Measurements from ENCODE around the gene PLEKHG5.

Gene PLEKHG5

GRCh38 chr1:6491480-6491962 lies at the start of gene PLEKHG5:
TSS of gene PLEKHG5 (minus strand) at chr1:6491667. CDS start at chr1:6477571, 14,096 bp downstream.
- DNase-seq (ENCODE audit: low spot score) = no peak

- no peak for DNase-seq (ENCODE audit: low spot score)
These were observed 47.5 kb upstream of the PLEKHG5 start for GRCh38 chr1:6538956-6539355.

- DNase-seq (ENCODE audit: low spot score) = no peak
These were observed 44.8 kb upstream of the PLEKHG5 start for GRCh38 chr1:6536291-6536690.

GRCh38 chr1:6535214-6535613 lies 43.7 kb upstream of the PLEKHG5 start:
- DNase-seq (ENCODE audit: low spot score) = no peak

- DNase-seq (ENCODE audit: low spot score) = no peak
These were observed 42.9 kb upstream of the PLEKHG5 start for GRCh38 chr1:6534248-6534822.

GRCh38 chr1:6531996-6532395 lies 40.5 kb upstream of the PLEKHG5 start:
- DNase-seq (ENCODE audit: low spot score) = no peak

GRCh38 chr1:6530504-6531160 lies 39.2 kb upstream of the PLEKHG5 start:
- DNase-seq (ENCODE audit: low spot score) = no peak

- DNase-seq (ENCODE audit: low spot score) = no peak
These were observed 37.0 kb upstream of the PLEKHG5 start for GRCh38 chr1:6528492-6528891.

- no peak for DNase-seq (ENCODE audit: low spot score)
These were observed 34.8 kb upstream of the PLEKHG5 start for GRCh38 chr1:6526316-6526715.

- no peak for DNase-seq (ENCODE audit: low spot score)
These were observed 32.1 kb upstream of the PLEKHG5 start for GRCh38 chr1:6523566-6523965.

GRCh38 chr1:6521536-6521935 lies 30.1 kb upstream of the PLEKHG5 start:
- DNase-seq (ENCODE audit: low spot score) = no peak

- DNase-seq (ENCODE audit: low spot score) = peak; percentile 55
These were observed 28.6 kb upstream of the PLEKHG5 start for GRCh38 chr1:6519935-6520671.

GRCh38 chr1:6519491-6519934 lies 28.0 kb upstream of the PLEKHG5 start:
- no peak for DNase-seq (ENCODE audit: low spot score)

GRCh38 chr1:6517435-6517851 lies 26.0 kb upstream of the PLEKHG5 start:
- no peak for DNase-seq (ENCODE audit: low spot score)

GRCh38 chr1:6515771-6516170 lies 24.3 kb upstream of the PLEKHG5 start:
- no peak for DNase-seq (ENCODE audit: low spot score)

- no peak for DNase-seq (ENCODE audit: low spot score)
These were observed 21.9 kb upstream of the PLEKHG5 start for GRCh38 chr1:6513320-6513801.

GRCh38 chr1:6512908-6513280 lies 21.4 kb upstream of the PLEKHG5 start:
- no peak for DNase-seq (ENCODE audit: low spot score)

GRCh38 chr1:6512245-6512907 lies 20.9 kb upstream of the PLEKHG5 start:
- DNase-seq (ENCODE audit: low spot score) = no peak

- DNase-seq (ENCODE audit: low spot score) = no peak
These were observed 20.2 kb upstream of the PLEKHG5 start for GRCh38 chr1:6511561-6512244.

GRCh38 chr1:6511056-6511455 lies 19.6 kb upstream of the PLEKHG5 start:
- no peak for DNase-seq (ENCODE audit: low spot score)

GRCh38 chr1:6510493-6510892 lies 19.0 kb upstream of the PLEKHG5 start:
- no peak for DNase-seq (ENCODE audit: low spot score)

GRCh38 chr1:6509919-6510291 lies 18.4 kb upstream of the PLEKHG5 start:
- no peak for DNase-seq (ENCODE audit: low spot score)
